Body of pancreas (tissue), 4 donors: ENCODE results near the gene BRAT1. TPM values are rescaled to one million over a fixed set of nuclear protein-coding genes. Genes with fewer than 3 reads are reported as not detected.
"Not testable (repeated sequence)": the region's sequence is repeated elsewhere in the genome, so short reads cannot be mapped to it uniquely, and the experiment has no call there.

Source experiments
- ATAC-seq: fragments of 150-250 bp; one replicate; pipeline ENCODE4 v1.9.1; 2016
- DNase-seq, 4 donors: peaks; one replicate each; pipeline ENCODE4 v3.0.0-alpha.2; 2019
- H3K27ac ChIP-seq, 4 donors: fragments of 200-600 bp; sonication (generic); 1 replicate in 3 of 4; 2 replicates in 1 of 4; pipeline versions ENCODE4 v1.5.1 to v1.6.1; 2016 to 2019; ENCODE audit warnings: mild to moderate bottlenecking in 1 of 4, mixed read lengths in 1 of 4, moderate library complexity in 1 of 4
- H3K27me3 ChIP-seq, 2 donors: fragments of 200-600 bp; sonication (generic); one replicate each; pipeline ENCODE4 v1.6.0; 2016; ENCODE audit warnings: mild to moderate bottlenecking in 1 of 2
- H3K36me3 ChIP-seq, 2 donors: fragments of 200-600 bp; sonication (generic); replicated peaks in 1 of 2; 2 replicates each; pipeline ENCODE4 v1.5.1; 2016; ENCODE audit warnings: low read depth in 2 of 2; ENCODE audit not compliant: insufficient read depth in 1 of 2
- H3K4me1 ChIP-seq: fragments of 200-600 bp; sonication (generic); one replicate; pipeline ENCODE4 v1.6.0; 2016
- H3K4me3 ChIP-seq, 2 donors: fragments of 200-600 bp; sonication (generic); 1 replicate in 1 of 2; 2 replicates in 1 of 2; pipeline ENCODE4 v1.5.1; 2016 to 2019
- H3K9me3 ChIP-seq, 3 donors: fragments of 200-600 bp; sonication (generic); 1 replicate in 2 of 3; 2 replicates in 1 of 3; pipeline ENCODE4 v1.5.1; 2016
- CTCF ChIP-seq, 7 experiments: fragments of 450-650 bp in 4 of 7; fragments of 200-600 bp in 3 of 7; sonication (generic) in 3 of 7; IDR thresholded peaks; one replicate each; pipeline ENCODE4 v1.5.1; 2016 to 2019; ENCODE audit warnings: antibody characterized with exemption in 7 of 7
- POLR2A ChIP-seq, 3 donors: fragments of 450-650 bp; IDR thresholded peaks; one replicate each; pipeline ENCODE4 v1.6.1; 2016; ENCODE audit warnings: antibody characterized with exemption in 3 of 3, mild to moderate bottlenecking in 2 of 3
- WGBS, 2 donors: methylation state at CpG; one replicate each; pipeline ENCODE4 v1.1.5; 2017; 5-methylcytosine and 5-hydroxymethylcytosine counted together
- intact Hi-C: fragments of 100-400 bp; cut with DNase I; formaldehyde crosslinking; loops from one replicate; pipeline ENCODE4 v1.15.1; 2023
- total RNA-seq, 2 donors: library from RNA; depleted of rRNA; stranded (reverse); fragments of >200 nt; gene quantifications; one replicate each; pipeline ENCODE4 v1.1.0, GENCODE V29; 2016

Gene BRAT1
- total RNA-seq, 2 donors from 2014 or later, result 36.6 to 46.8 TPM

- H3K9me3 ChIP-seq, result no peaks in the 10 kb centered on the region
- H3K4me1 ChIP-seq, result no peaks in the 10 kb centered on the region
- no peak overlapping the region for H3K27ac ChIP-seq
- intact Hi-C loops, result no loop called here
- DNase-seq (no peak), ATAC-seq (no peak)
- peaks cover 10 to 18% of the 10 kb centered on the region in 2 donors for H3K36me3 ChIP-seq
- 93 to 96% methylated on average over 19 to 23 of the region's 23 CpGs for WGBS, 2 donors
- H3K4me3 ChIP-seq, result no peak overlapping the region
- TF ChIP-seq CTCF (IDR thresholded peaks at IDR 0.05), result no peak
- TF ChIP-seq POLR2A (IDR thresholded peaks at IDR 0.05), result no peak
- no peaks in the 10 kb centered on the region for H3K27me3 ChIP-seq
Observed at GRCh38 chr7:2592375-2592865, 37.1 kb upstream of the BRAT1 start.

- H3K27me3 ChIP-seq, H3K4me3 ChIP-seq, H3K9me3 ChIP-seq, H3K27ac ChIP-seq, intact Hi-C loops, H3K4me1 ChIP-seq, ATAC-seq, DNase-seq: not testable (repeated sequence)
- H3K36me3 ChIP-seq, result peaks cover 10 to 12% of the 10 kb centered on the region in 2 donors
- WGBS, 2 donors, result 93 to 98% methylated on average over 8 to 15 of the region's 15 CpGs
Observed at GRCh38 chr7:2589941-2590340, 34.6 kb upstream of the BRAT1 start.

GRCh38 chr7:2589341-2589740, 34.0 kb upstream of the BRAT1 start:
- 93% methylated on average over 16 of the region's 16 CpGs for WGBS, 2 donors
- no peak for TF ChIP-seq POLR2A (IDR thresholded peaks at IDR 0.05)
- no peak for TF ChIP-seq CTCF (IDR thresholded peaks at IDR 0.05)
- Histone ChIP-seq H3K4me3 (no peak overlapping the region), H3K27ac (no peak overlapping the region), H3K36me3 (peaks cover 10 to 12% of the 10 kb centered on the region in 2 donors), H3K9me3 (no peaks in the 10 kb centered on the region), H3K4me1 (no peaks in the 10 kb centered on the region), H3K27me3 (no peaks in the 10 kb centered on the region)
- DNase-seq (no peak), ATAC-seq (no peak)
- intact Hi-C loops, result no loop called here

GRCh38 chr7:2587778-2588177, 32.5 kb upstream of the BRAT1 start:
- 92 to 95% methylated on average over 6 to 20 of the region's 21 CpGs for WGBS, 2 donors

GRCh38 chr7:2587134-2587533, 31.8 kb upstream of the BRAT1 start:
- ATAC-seq (no peak), DNase-seq (no peak)
- 80 to 94% methylated on average over 8 to 9 of the region's 9 CpGs for WGBS, 2 donors
- Histone ChIP-seq H3K9me3 (no peaks in the 10 kb centered on the region), H3K27me3 (no peaks in the 10 kb centered on the region), H3K4me3 (no peak overlapping the region), H3K27ac (no peak overlapping the region), H3K36me3 (peaks cover 0 to 7% of the 10 kb centered on the region in 2 donors), H3K4me1 (no peaks in the 10 kb centered on the region)
- no peak for TF ChIP-seq POLR2A (IDR thresholded peaks at IDR 0.05)
- TF ChIP-seq CTCF (IDR thresholded peaks at IDR 0.05), result no peak
- intact Hi-C loops, result no loop called here

More at GRCh38 chr7:2587778-2588177, 32.5 kb upstream of the BRAT1 start:
- Histone ChIP-seq H3K27me3 (no peaks in the 10 kb centered on the region), H3K4me3 (no peak overlapping the region), H3K9me3 (no peaks in the 10 kb centered on the region), H3K4me1 (no peaks in the 10 kb centered on the region), H3K36me3 (peaks cover 3 to 7% of the 10 kb centered on the region in 2 donors), H3K27ac (no peak overlapping the region)
- intact Hi-C loops, result no loop called here
- ATAC-seq (no peak), DNase-seq (no peak)
- no peak for TF ChIP-seq CTCF (IDR thresholded peaks at IDR 0.05)
- TF ChIP-seq POLR2A (IDR thresholded peaks at IDR 0.05), result no peak
